NCI-H128 (cell line): ENCODE data around the gene LIG1.
"Not testable (repeated sequence)": the region's sequence is repeated elsewhere in the genome, so short reads cannot be mapped to it uniquely, and the experiment has no call there.

Experiments
- DNase-seq: peaks from one replicate; lab custom pipeline; 2025; ENCODE audit not compliant: unreplicated experiment; lab: John Stamatoyannopoulos, UW

Gene LIG1

DNA sequence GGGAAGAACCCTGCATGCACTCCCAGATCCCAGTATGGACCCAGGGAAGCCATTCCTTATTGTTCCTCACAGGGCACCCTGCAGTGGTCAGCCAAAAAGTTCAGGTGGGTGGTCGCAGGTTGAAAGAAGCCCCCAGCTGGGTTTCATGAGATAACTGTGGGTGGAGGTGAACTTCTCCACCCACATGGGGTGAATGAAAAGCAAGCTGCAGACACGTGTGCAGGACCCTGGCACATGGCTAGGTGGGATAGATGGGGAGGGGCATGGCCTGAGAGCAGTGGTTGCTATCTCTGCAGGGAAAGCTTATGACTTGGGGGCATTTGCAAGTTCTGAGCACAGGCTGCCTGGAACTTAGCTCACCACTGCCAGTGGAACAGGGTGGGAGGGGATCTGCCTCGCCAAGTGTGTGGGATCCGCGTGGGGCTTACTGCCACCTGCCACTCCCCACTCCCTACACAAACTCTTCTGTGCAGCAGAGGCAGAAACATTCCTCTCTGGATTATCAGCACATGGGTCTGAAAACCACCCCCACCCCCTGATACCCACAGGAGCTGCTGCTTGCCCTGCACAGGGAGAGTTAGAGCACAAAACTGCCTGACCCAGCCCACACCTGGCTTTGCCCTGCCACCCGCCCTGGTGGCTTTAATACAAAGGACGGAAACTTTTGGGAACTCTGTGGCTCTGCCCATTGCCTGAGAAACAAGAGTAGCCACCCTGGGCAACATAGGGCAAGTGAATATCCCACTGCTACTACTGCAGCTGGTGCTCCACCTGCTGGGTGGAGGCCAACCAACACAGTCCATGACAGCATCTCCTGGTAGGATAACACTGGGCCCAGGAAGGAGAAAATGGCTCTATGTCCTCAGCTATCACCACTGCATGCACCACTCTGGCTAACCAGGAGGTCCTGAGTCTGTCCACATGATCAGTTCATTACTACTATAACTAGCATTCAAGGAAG, 84.0 kb downstream of the LIG1 start:
- DNase-seq, result no peak

GRCh38 chr19:48085076-48085475, 85.1 kb downstream of the LIG1 start:
- no peak for DNase-seq

DNA sequence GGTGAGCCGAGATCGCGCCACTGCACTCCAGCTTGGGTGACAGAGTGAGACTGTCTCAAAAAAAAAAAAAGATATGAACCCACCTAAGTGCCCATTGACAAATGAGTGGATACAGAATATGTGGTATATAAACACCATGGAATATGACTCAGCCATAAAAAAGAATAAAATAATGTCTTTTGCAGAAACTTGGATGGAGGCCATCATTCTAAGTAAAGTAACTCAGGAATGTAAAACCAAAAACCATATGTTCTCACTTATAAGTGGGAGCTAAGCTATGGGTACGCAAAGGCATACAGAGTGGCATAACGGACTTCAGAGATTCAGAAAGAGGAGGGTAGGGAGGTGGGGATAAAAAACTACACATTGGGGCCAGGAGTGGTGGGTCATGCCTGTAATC, 89.0 kb downstream of the LIG1 start:
- DNase-seq, result no peak

DNA sequence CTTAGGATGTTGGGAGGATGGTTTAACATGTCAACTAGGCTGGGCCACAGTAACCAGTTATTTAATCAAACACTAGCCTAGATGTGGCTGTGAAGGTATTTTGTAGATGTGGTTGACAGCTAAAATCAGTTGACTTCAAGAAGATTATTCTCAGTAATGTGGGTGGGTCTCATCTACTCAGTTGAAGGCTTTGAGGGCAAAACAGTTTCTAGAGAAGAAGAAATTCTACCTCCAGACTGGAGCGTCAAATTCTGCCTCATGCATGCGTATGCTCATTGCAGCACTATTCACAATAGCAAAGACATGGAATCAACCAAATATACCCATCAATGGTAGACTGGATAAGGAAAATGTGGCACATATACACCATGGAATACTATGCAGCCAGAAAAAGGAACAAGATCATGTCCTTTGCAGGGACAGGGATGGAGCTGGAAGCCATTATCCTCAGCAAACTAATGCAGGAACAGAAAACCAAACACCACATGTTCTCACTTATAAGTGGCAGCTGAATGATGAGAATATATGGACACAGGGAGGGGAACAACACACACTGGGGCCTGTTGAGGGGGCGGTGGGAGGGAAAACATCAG, 99.9 kb downstream of the LIG1 start:
- DNase-seq, result not testable (repeated sequence)

- no peak for DNase-seq
Measured at GRCh38 chr19:48069435-48069834, 100.7 kb downstream of the LIG1 start.
